Stimulated activated CD8-positive, alpha-beta memory T cell treated with anti-CD3 and anti-CD28 coated beads, Interleukin-4, amount 100 ng/mL, for 48 hours (primary cell): Measurements from ENCODE around the gene CASQ2.

Experiments used
- DNase-seq: peaks from one replicate; pipeline ENCODE4 v3.0.0-alpha.2; 2020

The CASQ2 gene

GRCh38 chr1:115726570-115726969 lies 41.9 kb downstream of the CASQ2 start:
- no peak for DNase-seq

- no peak for DNase-seq
Observed at GRCh38 chr1:115726161-115726560, 42.4 kb downstream of the CASQ2 start.

GRCh38 chr1:115725600-115725999 lies 42.9 kb downstream of the CASQ2 start:
- no peak for DNase-seq

GRCh38 chr1:115723756-115724155 lies 44.8 kb downstream of the CASQ2 start:
- no peak for DNase-seq

GRCh38 chr1:115722221-115722620 lies 46.3 kb downstream of the CASQ2 start:
- no peak for DNase-seq

- DNase-seq = no peak
Observed at GRCh38 chr1:115719285-115719684, 49.2 kb downstream of the CASQ2 start.

GRCh38 chr1:115718011-115718754 lies 50.3 kb downstream of the CASQ2 start:
- DNase-seq = no peak

GRCh38 chr1:115717541-115717940 lies 51.0 kb downstream of the CASQ2 start:
- DNase-seq = peak; percentile 57

- no peak for DNase-seq
Observed at GRCh38 chr1:115714572-115715141, 53.9 kb downstream of the CASQ2 start.

- DNase-seq = no peak
Observed at GRCh38 chr1:115713906-115714305, 54.6 kb downstream of the CASQ2 start.

- DNase-seq = no peak
Observed at GRCh38 chr1:115712911-115713609, 55.5 kb downstream of the CASQ2 start.

GRCh38 chr1:115710859-115711624 lies 57.5 kb downstream of the CASQ2 start:
- no peak for DNase-seq

GRCh38 chr1:115706587-115707425 lies 61.7 kb downstream of the CASQ2 start:
- no peak for DNase-seq

- DNase-seq = no peak
Observed at GRCh38 chr1:115705963-115706362, 62.6 kb downstream of the CASQ2 start.

- no peak for DNase-seq
Observed at GRCh38 chr1:115705085-115705951, 63.2 kb downstream of the CASQ2 start.

- DNase-seq = no peak
Observed at GRCh38 chr1:115702959-115703358, 65.6 kb downstream of the CASQ2 start.

- DNase-seq = no peak
Observed at GRCh38 chr1:115701090-115701489, 67.4 kb downstream of the CASQ2 start.

- DNase-seq = no peak
Observed at GRCh38 chr1:115697619-115698018, 70.9 kb downstream of the CASQ2 start.

- no peak for DNase-seq
Observed at GRCh38 chr1:115694805-115695204, 73.7 kb downstream of the CASQ2 start.

- DNase-seq = no peak
Observed at GRCh38 chr1:115692224-115692623, 76.3 kb downstream of the CASQ2 start.

GRCh38 chr1:115690972-115691371 lies 77.5 kb downstream of the CASQ2 start:
- DNase-seq = no peak
